ENCODE measurements around the gene ITGA7. TPM values are rescaled to one million over a fixed set of nuclear protein-coding genes. Genes with fewer than 3 reads are reported as not detected.

Gene ITGA7
- total RNA-seq, 1 donor from 2014 or later, result 1.5 TPM

DNA sequence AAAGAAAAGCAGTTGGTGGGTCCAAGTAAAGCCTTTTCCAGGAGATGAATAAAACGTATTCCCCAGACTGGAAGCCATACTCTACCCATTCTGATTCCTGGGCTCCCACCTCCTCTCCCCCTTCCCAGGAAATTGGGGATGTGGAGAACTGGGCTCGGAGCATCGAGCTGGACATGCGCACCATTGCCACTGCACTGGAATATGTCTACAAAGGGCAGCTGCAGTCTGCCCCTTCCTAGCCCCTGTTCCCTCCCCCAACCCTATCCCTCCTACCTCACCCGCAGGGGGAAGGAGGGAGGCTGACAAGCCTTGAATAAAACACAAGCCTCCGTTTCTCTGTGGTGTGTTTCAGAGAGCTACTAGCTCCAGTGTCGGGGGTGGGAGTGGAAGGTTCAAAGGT lies 11.7 kb upstream of the ITGA7 start:
- intact Hi-C loops (cut with micrococcal nuclease), result loop anchor here (5.0 kb wide), 1 partner anchor 968 kb away; the partner anchor contains the start of gene PTGES3

GRCh38 chr12:55718624-55719275 lies 11.0 kb upstream of the ITGA7 start:
- intact Hi-C loops (cut with micrococcal nuclease), result loop anchor here (5.0 kb wide), 1 partner anchor 969 kb away; the partner anchor contains the start of gene PTGES3

DNA sequence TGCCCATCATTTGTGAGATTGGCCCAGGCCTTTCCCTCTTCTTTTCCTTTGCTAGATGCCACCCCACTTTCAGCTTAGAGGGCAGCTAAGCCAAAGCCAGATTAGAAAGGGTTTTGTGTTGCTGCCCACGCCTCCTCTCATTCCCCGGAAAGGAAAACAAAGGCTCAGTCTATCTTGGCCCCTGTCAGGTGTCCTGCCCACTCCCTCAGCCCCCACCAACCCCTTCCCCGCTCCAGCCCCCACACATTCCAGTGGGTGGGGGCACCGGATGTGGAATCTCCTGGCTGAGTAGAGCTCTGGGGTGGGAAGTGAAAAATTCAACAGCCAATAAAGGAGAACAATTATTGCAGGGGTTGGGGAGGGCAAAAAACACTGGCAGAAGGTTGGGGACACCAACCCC lies 10.3 kb upstream of the ITGA7 start:
- intact Hi-C loops (cut with micrococcal nuclease), result loop anchor here (5.0 kb wide), 1 partner anchor 969 kb away; the partner anchor contains the start of gene PTGES3

- intact Hi-C loops (cut with micrococcal nuclease), result loop anchor here (2.0 to 5.0 kb wide), 2 partner anchors 211 to 970 kb away; partner anchors contain the start of gene PTGES3
Observed at GRCh38 chr12:55717011-55718007, 9.6 kb upstream of the ITGA7 start.

DNA sequence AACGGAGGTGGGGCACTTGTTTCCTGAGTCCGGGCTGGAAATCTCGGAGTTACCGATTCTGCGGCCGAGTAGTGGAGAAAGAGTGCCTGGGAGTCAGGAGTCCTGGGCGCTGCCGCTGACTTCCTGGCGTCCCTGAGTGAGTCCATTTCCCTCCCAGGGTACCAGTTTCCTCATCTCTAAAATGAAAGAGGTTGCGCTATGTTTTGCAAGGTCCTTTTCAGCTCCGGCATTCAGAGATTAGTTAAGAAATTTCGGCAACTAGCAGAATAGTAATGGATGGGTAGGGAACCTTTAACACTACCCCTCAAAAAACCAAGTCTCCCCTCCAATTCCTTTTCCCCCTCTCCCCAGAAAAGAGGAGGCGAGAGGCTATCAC lies 8.9 kb upstream of the ITGA7 start:
- intact Hi-C loops (cut with micrococcal nuclease), result loop anchor here (1.0 to 5.0 kb wide), 4 partner anchors 13 to 971 kb away; partner anchors contain the start of genes CD63, PTGES3 and SARNP

DNA sequence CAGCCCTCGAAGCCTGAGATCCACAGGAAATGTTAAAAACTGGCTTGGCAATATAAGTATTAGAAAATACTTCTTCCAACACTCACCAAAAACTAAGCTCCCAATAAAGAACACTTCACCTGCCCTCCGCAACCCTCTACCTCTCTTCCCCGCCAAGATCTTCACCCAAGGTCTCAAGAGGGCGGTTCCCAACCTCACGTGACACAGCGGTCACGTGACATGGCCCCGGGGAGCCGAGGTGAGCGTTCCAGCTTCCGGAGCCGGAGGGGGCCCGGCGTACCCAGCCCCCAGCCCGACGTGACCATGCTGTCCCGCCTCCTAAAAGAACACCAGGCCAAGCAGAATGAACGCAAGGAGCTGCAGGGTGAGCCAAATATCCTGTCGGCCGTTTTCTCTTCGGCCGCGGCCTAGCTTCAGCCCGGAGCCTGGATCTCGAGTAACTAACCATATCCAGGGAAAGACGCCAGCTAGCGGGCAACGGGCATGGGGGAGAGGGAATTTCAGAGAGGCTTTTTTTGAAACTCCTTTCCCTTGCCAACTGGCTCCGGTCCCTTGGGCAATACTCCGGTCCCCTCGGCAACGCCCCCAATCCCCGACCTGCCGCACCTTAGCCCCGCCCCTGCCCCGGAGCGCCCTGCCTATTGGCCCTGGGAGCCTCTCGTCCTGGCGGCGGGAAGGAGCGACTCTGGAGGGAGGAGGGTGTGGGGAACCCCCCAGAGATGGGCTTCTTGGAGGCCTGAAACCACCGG lies 8.3 kb upstream of the ITGA7 start, which contains the start of gene BLOC1S1:
BLOC1S1 (plus strand) TSS at position 214 of the 749 bp plus-strand sequence; CDS start at position 220, 6 bp downstream.
- intact Hi-C loops (cut with micrococcal nuclease), result loop anchor here (1.0 to 5.0 kb wide), 4 partner anchors 13 to 971 kb away; partner anchors contain the start of genes CD63, PTGES3 and SARNP

- intact Hi-C loops (cut with micrococcal nuclease), result loop anchor here (5.0 kb wide), 1 partner anchor 972 kb away; the partner anchor contains the start of gene PTGES3
Observed at GRCh38 chr12:55715169-55715764, 7.6 kb upstream of the ITGA7 start.

DNA sequence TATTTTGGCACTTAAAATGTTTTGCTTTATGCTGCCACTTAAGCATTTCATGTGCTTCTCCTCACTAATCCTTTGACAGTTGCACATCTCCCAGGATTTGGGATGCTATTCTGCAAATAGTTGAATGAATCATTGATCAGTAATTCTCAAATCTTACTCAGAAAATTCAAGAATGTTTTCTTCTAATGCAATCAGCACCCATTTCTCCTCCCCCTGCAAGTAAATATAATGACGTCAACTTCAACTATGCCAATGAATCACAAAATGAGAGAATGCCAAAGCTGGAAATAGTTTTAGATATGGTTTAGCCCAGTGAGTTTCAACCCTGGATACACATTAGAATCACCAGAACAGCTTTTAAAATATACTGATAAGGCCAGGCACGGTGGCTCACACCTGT lies 6.0 kb upstream of the ITGA7 start:
- intact Hi-C loops (cut with micrococcal nuclease), result no loop called here

GRCh38 chr12:55712700-55713415 lies 5.2 kb upstream of the ITGA7 start:
- intact Hi-C loops (cut with micrococcal nuclease), result no loop called here

GRCh38 chr12:55711786-55712553 lies 4.3 kb upstream of the ITGA7 start:
- intact Hi-C loops (cut with micrococcal nuclease), result no loop called here

- intact Hi-C loops (cut with micrococcal nuclease), result no loop called here
Observed at GRCh38 chr12:55708695-55709233, 1.1 kb upstream of the ITGA7 start.

DNA sequence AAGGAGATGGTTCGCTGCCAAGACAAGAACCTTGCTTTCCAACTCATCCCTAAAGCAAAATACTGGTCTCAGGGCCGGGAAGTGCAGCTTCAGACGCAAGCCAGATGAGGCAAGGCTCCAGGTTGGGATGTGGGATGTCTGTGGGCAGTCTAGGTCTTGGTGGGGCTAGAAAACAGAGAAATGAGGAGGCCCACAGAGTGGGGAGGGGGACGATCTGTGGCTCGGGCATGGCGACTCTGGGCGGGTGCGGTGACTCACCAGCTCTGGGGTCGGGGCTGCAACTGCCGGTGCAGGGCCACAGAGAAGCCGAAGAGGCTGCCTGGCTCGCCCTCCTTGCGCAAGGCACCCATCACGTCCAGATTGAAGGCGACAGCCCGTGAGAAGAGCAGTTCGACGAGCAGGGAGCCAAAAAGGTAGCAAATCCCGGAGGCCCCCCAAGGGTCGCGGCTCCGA lies 459 bp downstream of the ITGA7 start:
- intact Hi-C loops (cut with micrococcal nuclease), result no loop called here

DNA sequence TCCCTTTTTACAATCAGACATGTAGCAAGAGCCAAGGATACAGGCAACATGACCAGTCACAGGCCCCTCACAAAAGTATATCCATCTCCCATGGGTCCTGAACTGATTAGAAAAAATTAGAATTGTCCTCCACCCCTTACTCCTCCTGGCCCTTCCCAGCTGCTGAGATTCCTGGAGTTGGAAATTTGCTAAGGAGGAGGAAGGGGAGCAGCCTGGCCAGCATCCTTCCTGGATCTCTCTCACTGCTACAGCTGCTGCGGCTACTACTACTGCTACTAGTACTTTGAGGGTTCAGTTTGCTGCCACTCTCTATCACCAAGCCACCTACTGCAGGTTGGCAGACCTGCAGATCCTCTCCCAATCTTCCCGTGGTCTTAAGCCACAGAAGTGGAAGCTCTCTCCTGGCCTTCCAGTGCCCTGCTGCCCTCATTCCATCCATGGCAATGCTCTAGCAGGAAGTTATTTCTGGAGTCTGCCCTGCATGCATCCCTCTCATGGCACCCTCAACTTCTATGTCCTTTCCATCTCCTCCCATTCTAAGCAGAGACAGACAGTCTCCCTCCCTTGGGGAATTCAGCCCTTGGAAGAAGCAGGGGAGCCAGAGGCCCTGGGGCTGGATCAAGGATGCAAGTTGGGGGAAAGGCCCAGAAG lies 1.0 kb downstream of the ITGA7 start:
- intact Hi-C loops (cut with micrococcal nuclease), result no loop called here

DNA sequence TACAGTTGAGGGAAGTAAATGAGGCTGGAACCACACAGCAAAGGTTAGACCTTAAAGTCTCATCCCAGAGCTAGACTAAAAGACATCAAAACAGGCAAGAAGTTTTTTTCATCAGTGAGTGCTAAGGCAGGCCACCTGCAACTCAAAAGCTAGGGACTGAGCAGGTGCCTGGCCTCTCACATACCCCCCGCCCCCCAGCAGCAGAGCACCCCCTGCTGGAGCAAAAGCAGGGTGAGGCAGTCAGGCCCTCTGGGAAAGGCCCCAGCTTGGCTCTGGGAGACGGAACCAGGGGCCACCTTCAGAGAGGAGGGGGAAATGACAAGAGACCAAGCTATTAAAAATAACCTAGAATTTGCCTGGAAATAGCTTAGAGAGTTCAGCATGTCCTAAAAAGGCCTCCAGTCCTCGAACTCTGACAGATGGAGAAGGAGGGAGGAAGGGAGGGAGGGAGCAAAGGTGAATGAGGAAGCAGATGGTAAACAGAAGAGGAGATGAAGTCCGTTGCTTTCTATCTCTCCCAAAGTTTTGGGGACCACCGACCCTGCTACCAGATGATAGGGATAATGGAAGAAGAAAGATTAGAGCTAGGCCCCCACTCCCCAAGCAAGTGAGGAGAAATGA lies 1.8 kb downstream of the ITGA7 start:
- intact Hi-C loops (cut with micrococcal nuclease), result no loop called here

GRCh38 chr12:55704824-55705718 lies 2.6 kb downstream of the ITGA7 start:
- intact Hi-C loops (cut with micrococcal nuclease), result no loop called here

- intact Hi-C loops (cut with micrococcal nuclease), result no loop called here
Observed at GRCh38 chr12:55703901-55704761, 3.6 kb downstream of the ITGA7 start.
